Measurements from ENCODE around the gene S1PR3. TPM values are rescaled to one million over a fixed set of nuclear protein-coding genes. Genes with fewer than 3 reads are reported as not detected.
A peak's percentile ranks its signal among the peaks of the same experiment; 100 is the strongest.
"Not testable (repeated sequence)": the region's sequence is repeated elsewhere in the genome, so short reads cannot be mapped to it uniquely, and the experiment has no call there.

Gene S1PR3
- not detected in 2 replicates for total RNA-seq (2014; rRNA removed; shearing (Covaris generic))

GRCh38 chr9:88991066-88992034 lies at the start of gene S1PR3:
S1PR3 (plus strand) TSS chr9:88991468; CDS start chr9:89001201, 9,733 bp downstream.
- DNase-seq (ENCODE audit: low spot score): no peak
- in situ Hi-C loops (cut with HindIII; ENCODE audit: low sequenced_read_pairs): no loop called here

- in situ Hi-C loops (cut with HindIII; ENCODE audit: low sequenced_read_pairs); DNase-seq (ENCODE audit: low spot score): not testable (repeated sequence)
These were observed 49.7 kb upstream of the S1PR3 start for GRCh38 chr9:88941586-88941985.

GRCh38 chr9:88942411-88942810 lies 48.9 kb upstream of the S1PR3 start:
- in situ Hi-C loops (cut with HindIII; ENCODE audit: low sequenced_read_pairs): no loop called here

GRCh38 chr9:88945636-88946333 lies 45.5 kb upstream of the S1PR3 start:
- no peak for DNase-seq (ENCODE audit: low spot score)
- in situ Hi-C loops (cut with HindIII; ENCODE audit: low sequenced_read_pairs): no loop called here

More at GRCh38 chr9:88942411-88942810, 48.9 kb upstream of the S1PR3 start:
- DNase-seq (ENCODE audit: low spot score): no peak

- in situ Hi-C loops (cut with HindIII; ENCODE audit: low sequenced_read_pairs): no loop called here
- DNase-seq (ENCODE audit: low spot score): no peak
These were observed 43.4 kb upstream of the S1PR3 start for GRCh38 chr9:88947581-88948573.

- in situ Hi-C loops (cut with HindIII; ENCODE audit: low sequenced_read_pairs): no loop called here
These were observed 41.8 kb upstream of the S1PR3 start for GRCh38 chr9:88949425-88949824.

GRCh38 chr9:88949961-88950340 lies 41.3 kb upstream of the S1PR3 start:
- in situ Hi-C loops (cut with HindIII; ENCODE audit: low sequenced_read_pairs): no loop called here
- DNase-seq (ENCODE audit: low spot score): no peak

More at GRCh38 chr9:88949425-88949824, 41.8 kb upstream of the S1PR3 start:
- DNase-seq (ENCODE audit: low spot score): no peak

- DNase-seq (ENCODE audit: low spot score): no peak
These were observed 40.7 kb upstream of the S1PR3 start for GRCh38 chr9:88950341-88951154.

GRCh38 chr9:88951155-88951542 lies 40.1 kb upstream of the S1PR3 start:
- DNase-seq (ENCODE audit: low spot score): no peak
- in situ Hi-C loops (cut with HindIII; ENCODE audit: low sequenced_read_pairs): no loop called here

More at GRCh38 chr9:88950341-88951154, 40.7 kb upstream of the S1PR3 start:
- in situ Hi-C loops (cut with HindIII; ENCODE audit: low sequenced_read_pairs): no loop called here

- in situ Hi-C loops (cut with HindIII; ENCODE audit: low sequenced_read_pairs): no loop called here
- peak; percentile 5 for DNase-seq (ENCODE audit: low spot score)
These were observed 39.1 kb upstream of the S1PR3 start for GRCh38 chr9:88952086-88952615.

- in situ Hi-C loops (cut with HindIII; ENCODE audit: low sequenced_read_pairs): no loop called here
- DNase-seq (ENCODE audit: low spot score): no peak
These were observed 38.3 kb upstream of the S1PR3 start for GRCh38 chr9:88952976-88953375.

GRCh38 chr9:88953381-88954029 lies 37.8 kb upstream of the S1PR3 start:
- in situ Hi-C loops (cut with HindIII; ENCODE audit: low sequenced_read_pairs): no loop called here
- peak; percentile 21 for DNase-seq (ENCODE audit: low spot score)

- DNase-seq (ENCODE audit: low spot score): no peak
- in situ Hi-C loops (cut with HindIII; ENCODE audit: low sequenced_read_pairs): no loop called here
These were observed 37.2 kb upstream of the S1PR3 start for GRCh38 chr9:88954066-88954465.

GRCh38 chr9:88957526-88957925 lies 33.7 kb upstream of the S1PR3 start:
- DNase-seq (ENCODE audit: low spot score): no peak
- in situ Hi-C loops (cut with HindIII; ENCODE audit: low sequenced_read_pairs): no loop called here

GRCh38 chr9:88959727-88960469 lies 31.4 kb upstream of the S1PR3 start:
- in situ Hi-C loops (cut with HindIII; ENCODE audit: low sequenced_read_pairs): no loop called here
- no peak for DNase-seq (ENCODE audit: low spot score)

- no peak for DNase-seq (ENCODE audit: low spot score)
- in situ Hi-C loops (cut with HindIII; ENCODE audit: low sequenced_read_pairs): no loop called here
These were observed 30.6 kb upstream of the S1PR3 start for GRCh38 chr9:88960632-88961031.

- in situ Hi-C loops (cut with HindIII; ENCODE audit: low sequenced_read_pairs): no loop called here
- DNase-seq (ENCODE audit: low spot score): no peak
These were observed 25.8 kb upstream of the S1PR3 start for GRCh38 chr9:88965473-88965872.

Data from G401 (cell line).